NCI-H2196 (cell line): ENCODE measurements around the gene ELN.

ENCODE experiments used
- DNase-seq: peaks from one replicate; lab custom pipeline; 2025; ENCODE audit not compliant: unreplicated experiment; lab: John Stamatoyannopoulos, UW

The ELN gene

DNA sequence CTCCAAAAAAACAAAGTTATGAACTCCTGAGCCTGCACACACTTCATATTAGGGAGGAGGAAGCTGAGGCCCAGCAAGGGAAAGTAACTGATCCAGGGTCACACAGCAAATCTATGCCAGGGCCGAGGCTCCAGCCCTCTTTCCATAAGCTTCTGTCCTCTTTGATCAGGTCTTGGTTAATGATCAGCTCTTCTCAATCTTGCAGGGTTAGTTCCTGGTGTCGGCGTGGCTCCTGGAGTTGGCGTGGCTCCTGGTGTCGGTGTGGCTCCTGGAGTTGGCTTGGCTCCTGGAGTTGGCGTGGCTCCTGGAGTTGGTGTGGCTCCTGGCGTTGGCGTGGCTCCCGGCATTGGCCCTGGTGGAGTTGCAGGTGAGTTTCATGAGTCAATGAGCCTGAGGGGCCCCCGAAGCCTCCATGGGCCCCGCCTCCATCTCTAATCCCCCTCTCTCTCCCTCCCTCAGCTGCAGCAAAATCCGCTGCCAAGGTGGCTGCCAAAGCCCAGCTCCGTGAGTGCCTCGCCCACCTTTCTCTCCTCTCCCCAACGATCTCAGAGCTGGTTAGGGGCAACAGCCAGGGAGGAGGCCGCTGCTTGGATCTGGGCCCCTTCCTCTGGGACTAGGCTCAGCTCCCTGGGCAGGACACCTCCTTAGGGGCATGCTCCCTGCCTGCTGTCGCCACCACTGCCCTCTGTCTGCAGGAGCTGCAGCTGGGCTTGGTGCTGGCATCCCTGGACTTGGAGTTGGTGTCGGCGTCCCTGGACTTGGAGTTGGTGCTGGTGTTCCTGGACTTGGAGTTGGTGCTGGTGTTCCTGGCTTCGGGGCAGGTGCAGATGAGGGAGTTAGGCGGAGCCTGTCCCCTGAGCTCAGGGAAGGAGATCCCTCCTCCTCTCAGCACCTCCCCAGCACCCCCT is 32.0 kb downstream of the ELN start:
- DNase-seq: peak; percentile 77

DNA sequence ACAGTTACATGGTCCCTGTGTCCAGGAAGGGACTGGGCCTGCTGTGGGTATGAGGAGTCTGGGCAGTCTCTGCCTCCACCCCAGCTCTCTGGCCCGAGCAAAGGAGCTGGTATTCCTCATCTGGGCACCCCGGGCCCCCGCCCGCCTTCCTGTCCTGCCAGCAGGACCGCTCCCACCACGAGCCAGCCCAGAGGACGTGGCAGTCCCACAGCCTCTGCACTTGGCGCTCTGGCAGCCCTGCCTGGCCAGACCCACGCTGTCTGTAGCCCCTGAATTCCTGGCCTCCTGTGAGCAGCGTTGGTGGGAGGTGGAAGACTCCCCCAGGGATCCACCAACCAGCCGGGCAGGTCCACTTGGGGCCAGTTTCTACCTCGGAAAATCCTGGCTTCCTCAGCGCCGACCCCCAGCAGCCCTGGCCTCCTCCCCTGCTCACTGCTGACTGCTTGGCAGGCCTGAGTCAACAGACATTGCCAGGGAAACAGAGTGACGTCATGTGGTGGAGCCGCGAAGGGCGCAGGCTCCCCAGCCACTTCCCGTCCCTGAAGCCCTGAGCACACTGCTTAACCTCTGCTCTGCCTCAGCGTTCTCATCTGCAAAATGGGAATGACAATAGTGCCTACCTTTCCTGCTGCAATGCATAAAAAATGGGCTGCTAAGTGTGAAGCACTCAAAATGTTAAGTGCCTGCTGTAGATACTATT is 34.0 kb downstream of the ELN start:
- DNase-seq: peak; percentile 31

DNA sequence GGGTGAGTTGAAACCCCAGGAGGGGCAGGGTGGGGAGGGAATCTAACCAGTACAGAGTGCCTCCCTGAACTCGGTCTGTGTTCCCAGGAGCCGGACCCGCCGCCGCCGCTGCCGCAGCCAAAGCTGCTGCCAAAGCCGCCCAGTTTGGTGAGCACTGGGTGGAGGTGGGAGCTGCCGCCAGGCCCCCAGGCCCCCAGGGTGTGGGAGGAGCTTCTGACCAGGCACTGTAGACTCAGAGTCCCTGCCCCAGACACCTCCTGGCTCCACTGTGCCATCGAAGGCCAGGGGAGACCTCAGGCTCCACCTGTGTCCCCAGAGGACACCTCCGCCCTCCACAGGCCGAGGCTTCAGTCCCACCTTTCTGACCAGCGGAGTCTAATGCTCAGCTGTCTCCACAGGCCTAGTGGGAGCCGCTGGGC is 35.3 kb downstream of the ELN start:
- no peak for DNase-seq

DNA sequence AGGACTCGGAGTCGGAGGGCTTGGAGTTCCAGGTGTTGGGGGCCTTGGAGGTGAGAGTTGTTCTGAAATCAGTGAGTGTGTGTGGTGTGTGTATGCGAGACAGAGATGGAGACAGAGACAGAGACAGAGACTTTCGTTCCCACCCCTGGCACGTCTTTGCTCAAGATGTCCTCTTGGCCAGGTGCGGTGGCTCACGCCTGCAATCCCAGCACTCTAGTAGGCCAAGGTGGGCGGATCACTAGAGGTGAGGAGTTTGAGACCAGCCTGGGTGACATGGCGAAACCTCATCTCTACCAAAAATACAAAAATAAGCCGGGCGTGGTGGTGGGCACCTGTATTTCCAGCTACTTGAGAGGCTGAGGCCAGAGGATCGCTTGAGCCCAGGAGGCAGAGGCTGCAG is 35.7 kb downstream of the ELN start:
- DNase-seq: no peak

DNA sequence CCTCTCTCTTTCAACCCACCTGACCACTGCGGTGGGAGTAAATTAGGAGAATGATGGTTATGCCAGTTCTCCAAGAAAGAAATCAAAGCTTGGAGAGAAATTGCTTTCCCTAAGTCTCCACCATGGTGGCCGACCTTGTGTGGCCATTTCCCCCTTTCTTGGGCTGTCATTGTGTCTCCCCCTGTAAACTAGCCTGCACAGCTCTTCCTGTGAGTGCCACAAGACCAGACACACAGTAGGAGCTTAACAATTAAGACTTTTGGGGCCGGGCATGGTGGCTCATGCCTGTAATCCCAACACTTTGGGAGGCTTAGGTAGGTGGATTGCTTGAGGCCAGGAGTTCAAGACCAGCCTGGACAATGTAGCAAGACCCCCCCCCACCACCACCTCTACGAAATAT is 36.7 kb downstream of the ELN start:
- no peak for DNase-seq

DNA sequence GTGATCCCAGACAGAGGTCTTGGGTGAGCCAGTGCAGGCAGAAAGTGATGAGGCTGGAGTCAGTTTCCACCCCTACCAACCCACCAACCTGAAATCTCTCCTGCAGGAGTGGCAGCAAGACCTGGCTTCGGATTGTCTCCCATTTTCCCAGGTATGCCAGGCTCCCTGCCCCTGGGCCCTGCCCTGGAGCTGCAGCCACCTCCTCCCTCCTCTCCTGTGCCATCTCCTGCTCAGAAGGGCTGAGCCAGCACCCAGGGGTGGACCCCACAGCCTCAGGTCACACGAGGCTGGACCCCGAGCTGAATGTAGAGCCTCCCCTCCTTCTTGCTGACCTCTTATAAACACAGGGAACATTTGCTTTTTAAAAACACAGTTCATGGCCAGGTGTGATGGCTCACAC is 38.7 kb downstream of the ELN start:
- DNase-seq: no peak

DNA sequence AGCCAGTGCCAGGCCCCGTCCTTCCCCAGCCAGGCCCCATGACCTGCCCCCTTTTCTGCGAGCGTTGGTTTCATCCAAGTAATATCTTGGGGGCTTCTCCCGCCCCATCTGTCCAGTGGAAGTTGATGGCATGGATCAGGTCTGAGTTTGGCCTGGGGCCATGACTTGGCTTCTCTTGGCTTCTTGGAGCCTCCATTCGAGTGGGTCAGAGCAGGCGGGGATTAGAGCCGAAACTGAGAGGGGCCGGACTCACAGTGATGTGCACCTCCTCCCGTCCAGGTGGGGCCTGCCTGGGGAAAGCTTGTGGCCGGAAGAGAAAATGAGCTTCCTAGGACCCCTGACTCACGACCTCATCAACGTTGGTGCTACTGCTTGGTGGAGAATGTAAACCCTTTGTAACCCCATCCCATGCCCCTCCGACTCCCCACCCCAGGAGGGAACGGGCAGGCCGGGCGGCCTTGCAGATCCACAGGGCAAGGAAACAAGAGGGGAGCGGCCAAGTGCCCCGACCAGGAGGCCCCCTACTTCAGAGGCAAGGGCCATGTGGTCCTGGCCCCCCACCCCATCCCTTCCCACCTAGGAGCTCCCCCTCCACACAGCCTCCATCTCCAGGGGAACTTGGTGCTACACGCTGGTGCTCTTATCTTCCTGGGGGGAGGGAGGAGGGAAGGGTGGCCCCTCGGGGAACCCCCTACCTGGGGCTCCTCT is 40.6 kb downstream of the ELN start:
- no peak for DNase-seq

DNA sequence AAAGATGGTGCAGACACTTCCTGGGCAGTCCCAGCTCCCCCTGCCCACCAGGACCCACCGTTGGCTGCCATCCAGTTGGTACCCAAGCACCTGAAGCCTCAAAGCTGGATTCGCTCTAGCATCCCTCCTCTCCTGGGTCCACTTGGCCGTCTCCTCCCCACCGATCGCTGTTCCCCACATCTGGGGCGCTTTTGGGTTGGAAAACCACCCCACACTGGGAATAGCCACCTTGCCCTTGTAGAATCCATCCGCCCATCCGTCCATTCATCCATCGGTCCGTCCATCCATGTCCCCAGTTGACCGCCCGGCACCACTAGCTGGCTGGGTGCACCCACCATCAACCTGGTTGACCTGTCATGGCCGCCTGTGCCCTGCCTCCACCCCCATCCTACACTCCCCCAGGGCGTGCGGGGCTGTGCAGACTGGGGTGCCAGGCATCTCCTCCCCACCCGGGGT is 41.1 kb downstream of the ELN start:
- DNase-seq: no peak

DNA sequence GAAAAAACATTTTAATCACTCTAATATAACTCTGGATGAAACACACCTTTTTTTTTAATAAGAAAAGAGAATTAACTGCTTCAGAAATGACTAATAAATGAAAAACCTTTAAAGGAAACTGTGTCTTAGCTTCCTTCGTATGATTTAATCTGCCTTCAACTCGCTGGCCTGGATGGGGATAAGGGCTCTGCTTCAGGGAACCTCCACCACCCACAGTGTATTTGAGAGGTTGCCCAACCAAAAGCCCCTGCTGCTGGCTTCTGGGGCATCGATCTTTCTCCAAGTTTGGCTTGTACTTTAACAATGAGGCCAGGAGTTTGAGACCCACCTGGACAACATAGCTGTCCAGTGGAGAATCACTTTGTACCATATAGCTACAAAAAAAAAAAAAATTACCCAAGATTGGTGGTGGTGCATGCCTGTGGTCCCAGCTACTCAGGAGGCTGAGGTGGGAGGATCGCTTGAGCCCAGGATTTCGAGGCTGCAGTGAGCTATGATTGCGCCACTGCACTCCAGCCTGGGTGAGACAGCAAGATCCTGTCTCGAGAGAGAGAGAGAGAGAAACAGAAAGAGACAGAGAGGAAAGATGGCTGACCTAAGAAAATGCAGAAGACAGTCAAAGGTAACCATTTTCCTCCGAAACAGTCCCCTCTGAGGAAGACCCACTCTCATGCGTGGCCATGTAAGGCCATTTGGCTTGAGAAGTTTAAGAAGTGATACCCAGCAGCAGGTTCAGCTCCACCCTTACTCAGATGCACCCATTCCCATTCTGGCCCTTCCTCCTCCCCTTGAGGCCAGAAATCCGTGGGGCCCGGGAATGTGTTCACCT is 42.0 kb downstream of the ELN start:
- no peak for DNase-seq

DNA sequence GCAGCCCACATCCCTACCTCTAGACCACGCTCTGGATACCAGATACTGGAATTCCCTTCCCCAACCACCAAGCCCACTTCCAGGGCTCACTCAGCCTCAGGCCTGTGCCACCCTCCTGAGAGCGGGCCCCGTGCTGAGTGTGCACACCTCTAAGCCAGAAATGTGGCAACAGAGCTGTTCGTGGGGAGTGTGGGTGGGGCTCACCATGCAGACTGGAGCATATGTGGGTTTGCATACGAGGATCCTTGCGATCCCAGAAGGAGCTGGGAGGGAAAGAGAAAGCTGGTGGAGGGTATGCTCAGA is 42.6 kb downstream of the ELN start:
- DNase-seq: no peak

DNA sequence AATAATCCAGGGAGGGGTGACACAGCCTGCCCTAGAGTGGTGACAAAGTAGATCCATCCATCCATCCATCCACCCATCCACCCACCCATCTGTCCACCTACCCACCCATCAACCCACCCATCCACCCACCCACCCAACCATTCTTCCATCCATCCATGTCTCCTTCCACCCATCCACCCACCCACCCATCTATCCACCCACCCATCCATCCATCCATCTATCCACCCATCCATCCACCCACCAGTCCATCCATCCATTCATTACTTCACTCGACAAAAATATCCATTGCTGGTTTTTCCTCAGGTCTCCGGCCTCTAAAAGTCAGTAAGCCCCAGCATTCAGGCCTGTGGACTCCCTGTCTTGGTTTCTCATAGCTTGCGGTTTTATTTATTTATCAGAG is 43.1 kb downstream of the ELN start:
- DNase-seq: no peak

DNA sequence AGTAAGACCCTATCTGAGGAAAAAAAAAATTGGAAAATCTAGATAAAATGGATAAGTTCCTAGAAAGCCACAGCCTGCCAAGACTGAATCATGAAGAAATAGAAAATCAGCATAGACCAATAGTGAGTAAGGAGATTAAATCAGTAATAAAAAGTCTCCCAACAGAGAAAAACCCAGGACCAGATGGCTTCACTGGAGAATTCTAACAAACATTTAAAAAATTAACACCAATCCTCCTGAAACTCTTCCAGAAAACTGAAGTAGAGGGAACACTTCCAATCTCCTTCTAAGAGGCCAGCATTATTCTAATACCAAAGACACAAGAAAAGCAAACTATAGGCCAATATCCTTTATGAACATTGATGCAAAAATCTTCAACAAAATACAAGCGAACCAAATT is 46.8 kb downstream of the ELN start:
- no peak for DNase-seq

DNA sequence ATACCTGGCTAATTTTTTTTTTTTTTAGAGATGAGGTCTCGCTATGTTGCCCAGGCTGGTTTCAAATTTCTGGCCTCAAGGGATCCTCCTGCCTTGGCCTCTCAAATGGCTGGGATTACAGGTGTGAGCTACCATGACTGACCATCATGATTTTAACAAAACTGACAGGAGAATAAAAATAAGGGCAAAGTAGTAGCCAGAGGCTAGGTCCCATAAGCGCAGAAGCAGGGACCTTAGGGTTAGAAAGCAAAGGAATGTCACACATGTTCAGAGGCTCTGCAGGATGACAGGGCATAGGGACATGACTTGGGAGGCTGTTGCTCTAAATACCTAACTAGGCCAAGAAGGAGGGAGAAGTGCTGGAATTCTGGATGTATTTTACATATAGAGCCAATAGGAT is 50.5 kb downstream of the ELN start:
- no peak for DNase-seq

DNA sequence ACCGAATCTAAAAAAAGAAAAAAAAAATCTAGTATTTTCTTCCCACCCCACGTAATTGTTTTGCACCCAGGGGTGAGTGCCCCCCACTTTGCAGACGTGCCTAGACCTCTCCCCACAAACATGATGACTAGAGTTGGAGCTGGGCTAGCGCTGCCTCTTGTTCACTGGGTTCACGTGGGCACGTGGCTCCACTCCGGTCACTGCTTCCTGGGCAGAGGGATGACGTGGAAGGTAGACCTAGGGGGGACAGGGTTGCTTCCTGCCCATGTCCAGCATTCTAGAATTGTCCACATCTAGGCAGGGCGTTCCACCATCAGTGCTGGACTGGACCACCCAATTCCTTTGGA is 54.8 kb downstream of the ELN start:
- no peak for DNase-seq

DNA sequence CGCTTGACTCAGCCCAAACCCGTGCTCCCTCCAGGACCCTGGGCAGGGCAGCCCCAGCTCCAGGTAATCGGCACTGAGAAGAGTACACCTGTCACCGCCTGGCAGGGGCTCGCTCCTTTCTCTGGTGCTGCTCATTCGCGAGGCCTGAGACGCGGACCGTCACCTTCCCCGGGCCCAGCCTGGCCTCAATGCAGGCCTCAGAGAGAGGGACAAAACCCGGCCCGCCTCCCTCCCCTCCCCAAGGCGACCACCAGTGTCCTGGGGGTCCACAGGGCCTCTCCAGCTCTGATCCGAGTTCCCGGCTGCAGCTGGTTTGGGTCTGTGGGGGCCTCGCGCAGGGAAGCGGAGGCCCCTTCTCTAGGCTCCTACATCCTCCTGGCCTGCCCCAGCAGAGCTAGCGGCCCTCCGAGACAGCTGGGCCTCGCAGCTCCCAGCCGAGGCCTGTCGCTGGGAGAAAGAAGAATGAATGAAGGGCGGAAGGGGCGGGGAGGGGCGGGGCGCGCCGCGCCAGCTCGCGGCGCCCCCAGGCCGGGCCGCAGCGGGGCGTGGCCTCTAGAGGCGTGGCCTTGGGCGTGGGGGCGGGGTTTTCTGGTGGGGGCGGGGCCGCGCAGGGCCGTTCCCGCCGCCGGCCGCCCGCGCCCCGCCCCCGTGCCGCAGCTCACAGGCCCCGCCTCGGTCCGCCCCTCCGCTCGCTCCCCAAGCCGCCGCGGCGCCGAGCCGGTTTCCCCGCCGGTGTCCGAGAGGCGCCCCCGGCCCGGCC is 55.3 kb downstream of the ELN start, which contains the start of gene LIMK1:
LIMK1 (plus strand) TSS at position 688 of the 760 bp plus-strand sequence. CDS start 187 bp downstream, outside the sequence.
- peak; percentile 77 for DNase-seq

DNA sequence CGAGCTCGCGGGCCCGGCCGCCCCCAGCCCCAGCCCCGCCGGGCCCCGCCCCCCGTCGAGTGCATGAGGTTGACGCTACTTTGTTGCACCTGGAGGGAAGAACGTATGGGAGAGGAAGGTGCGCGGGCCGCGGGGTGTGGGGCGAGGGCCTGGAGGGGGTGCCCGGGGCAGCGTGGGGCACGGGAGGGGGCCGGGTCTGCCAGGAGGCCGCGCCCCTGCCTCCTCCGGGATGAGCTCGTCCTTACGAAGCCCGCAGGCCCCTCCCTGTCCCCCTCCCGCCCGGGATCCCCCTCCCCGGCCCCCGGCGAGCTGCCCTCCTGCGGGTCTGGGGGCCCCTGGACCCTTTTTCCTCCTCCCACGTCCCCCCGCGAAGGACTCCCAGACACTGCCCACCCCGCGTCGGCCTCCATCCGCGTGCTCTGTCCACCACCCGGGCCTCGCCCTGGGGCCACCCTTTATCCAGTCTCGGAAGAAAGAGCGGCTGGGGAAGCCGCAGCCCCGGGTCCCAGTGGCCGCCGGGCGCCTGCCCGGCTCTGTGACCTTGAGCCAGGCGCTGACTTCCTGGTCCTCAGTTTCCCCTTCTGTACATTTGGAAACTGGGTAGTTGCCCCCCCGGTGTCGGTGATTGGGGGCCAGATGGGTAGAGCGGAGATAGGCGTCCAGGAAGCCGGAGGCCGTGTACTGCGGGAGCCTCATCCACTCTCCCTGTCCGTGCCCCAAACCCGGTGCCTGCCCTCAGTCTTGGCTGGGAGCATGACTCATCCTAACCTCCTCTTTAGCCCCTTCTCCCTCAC is 56.2 kb downstream of the ELN start:
- DNase-seq: no peak

DNA sequence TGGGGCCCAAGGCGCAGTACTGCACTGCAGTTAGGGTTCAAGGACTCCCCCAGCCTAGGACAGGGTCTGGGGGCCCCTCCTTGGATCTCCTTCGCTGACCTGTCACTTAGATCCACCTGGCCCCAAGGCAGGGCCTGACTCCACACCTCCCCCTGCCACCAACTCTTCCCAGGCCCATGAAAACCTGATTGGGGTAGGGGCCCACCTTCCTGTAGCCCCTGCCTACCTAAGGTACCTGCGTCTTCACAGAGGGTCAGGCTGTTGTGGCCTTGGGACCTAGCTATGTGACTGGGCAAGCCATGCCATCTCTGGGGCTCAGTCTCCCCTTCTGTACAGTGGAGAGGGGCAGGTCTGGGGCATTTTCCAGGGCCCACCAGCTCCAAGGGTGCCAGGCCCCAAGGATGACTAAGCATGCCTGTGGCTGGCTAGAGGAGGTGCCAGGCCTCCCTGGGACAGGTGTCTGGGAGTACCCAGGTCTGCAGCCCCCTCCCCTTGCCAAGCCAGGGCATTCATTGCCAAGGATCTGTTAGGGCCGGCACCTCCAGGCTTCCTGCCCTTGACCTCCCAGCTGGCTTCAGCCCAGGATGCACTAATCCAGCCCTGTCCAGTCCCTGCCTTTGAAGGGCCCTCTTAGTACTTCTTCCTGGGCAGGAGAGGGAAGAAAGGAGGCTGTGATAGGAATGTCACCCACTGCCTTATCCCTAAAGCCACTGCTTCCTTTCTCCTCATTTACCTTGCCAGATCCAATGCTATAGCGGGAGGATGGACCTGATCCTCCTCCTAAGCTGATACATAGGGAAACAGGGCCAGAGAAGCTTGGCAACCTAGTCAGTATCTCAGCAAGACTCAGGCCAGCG is 57.0 kb downstream of the ELN start:
- peak; percentile 58 for DNase-seq

DNA sequence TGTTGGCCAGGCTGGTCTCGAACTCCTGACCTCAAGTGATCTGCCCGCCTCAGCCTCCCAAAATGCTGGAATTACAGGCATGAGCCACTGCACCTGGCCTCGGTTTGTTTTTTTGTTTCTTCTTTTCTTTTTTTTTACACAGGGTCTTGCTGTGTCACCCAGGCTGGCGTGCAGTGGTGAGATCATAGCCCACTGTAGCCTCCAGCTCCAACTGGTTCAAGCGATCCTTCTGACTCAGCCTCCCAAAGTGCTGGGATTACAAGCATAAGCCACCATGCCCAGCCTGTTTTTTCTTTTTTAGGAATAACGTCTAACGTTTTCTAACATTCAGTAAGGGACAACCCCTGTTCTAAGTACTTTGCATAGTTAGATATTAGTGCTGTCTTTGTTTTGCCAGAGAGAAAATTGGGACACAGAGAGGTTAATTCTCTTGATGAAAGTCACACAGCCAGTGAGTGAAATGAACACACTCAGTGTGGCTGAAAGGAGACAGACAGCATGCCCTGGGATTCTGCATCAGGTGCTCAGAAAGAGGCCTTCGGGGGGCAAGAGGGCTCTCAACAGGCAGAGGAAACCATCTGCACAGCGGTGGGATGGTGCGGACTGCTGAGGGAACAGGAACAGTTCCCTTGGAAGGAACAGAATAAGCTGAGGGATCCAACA is 59.9 kb downstream of the ELN start:
- DNase-seq: no peak
